Measurements from ENCODE around the gene SYT2. TPM values are rescaled to one million over a fixed set of nuclear protein-coding genes. Genes with fewer than 3 reads are reported as not detected.
"Not testable (repeated sequence)": the region's sequence is repeated elsewhere in the genome, so short reads cannot be mapped to it uniquely, and the experiment has no call there.

SYT2 gene
- polyA plus RNA-seq, 5 donors: 2.1 to 4.5 (median 3.6) TPM

DNA sequence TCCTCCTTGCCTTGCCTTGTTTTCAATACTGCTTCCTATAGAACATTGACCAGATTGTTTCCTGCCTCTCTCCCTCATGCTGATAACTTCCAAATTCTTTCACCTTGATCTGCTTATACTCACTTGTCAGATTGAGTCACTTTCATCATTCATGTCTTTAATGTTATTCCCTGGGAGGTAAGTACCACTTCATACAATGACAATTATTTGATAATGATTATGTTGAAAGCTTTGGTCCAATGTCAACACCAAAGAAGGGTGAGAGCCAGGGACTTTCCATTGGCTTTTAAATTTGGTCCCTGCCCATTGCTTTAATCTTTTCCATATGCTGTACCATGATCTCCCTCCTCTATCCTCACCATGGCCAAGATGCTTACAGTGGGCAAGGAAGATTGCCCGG is 137.4 kb downstream of the SYT2 start:
- DNase-seq: no peak

DNA sequence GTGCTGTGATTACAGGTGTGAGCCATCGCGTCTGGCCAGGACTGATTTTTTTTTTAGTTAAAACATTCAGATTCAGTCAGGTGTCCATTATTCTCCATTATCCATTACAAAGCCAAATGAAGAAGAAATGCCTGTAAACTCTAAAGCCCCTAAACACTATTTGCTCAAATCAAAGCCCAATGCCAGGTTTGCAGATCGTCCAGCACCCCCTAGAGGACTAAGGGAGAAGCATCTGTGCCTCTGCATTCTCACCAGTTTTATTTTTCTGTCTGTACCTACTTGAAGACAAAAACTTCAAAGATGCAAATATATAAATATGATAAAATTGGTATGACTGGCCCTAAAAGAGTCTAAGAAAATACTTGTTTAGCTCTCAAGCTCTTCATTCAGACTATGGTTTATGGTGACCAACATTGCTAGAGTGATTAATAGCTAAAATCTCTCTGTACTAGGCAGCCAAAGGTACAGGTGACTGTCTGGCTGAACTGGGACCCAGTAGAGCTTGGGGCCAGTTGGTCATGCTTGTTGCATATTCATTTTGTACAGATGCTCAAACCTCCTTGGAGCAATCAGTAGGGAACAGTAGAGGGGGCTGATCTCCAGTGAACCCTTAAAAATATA is 138.4 kb downstream of the SYT2 start:
- no peak for DNase-seq

DNA sequence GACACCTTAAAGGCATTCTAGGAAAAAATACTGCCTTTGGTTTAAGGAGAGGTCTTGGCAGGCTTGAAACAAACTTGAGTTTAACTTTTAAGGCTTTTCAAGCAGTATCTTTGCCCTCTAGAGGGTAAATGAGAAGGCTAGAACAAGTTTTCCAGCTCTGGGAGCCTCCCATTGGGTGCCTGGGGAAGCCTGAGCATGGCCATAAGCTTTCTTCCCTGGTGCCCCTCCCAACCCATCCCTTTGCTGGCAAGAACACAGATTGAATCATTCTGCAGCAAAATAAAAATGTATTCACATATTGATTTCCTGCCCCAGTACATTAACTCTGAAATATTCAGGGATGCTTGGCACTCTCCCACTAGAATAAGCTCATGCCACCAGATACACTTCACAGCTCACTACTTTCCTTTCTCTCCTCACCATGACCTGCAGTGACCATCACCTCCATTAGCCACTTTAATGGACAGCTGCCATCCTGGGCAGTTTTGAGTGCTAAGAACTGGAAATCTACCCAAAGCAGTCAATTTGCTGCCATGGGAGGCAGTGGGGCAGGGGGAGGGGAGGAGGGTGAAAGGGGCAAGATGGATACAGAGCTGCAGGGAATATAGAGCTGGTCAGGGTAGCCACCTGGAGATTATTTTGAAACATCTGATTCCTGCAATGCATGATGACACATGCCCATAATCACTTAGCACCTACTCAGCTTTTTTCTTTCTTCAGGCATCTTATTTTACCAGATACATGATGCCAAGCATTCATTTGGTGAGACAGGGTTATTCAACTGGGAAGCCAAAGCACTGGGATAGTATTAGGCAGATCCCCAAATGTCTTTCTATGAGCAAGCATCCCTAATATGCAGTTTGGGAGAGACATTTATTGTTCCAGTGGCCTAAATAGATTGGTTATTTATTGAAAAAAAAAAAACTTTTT is 140.6 kb downstream of the SYT2 start:
- no peak for DNase-seq

DNA sequence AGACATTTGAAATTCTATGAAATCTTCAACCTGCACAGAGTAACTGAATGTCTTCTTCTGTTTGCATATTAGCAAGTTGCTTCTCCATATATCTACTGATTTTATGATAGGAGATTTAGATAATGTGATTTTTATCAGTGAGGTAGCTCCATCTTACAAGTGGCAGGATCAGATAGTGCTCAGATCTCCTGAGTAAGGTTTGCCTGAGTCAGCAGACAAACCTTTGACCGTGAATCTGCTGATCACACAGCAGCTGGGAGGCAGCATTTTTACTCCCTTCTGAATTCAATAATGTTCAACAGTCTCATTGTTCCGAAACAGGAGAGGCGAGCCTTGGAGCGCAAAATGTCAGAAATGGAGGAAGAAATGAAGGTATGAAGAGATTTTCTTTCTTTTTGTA is 141.4 kb downstream of the SYT2 start:
- DNase-seq: no peak

DNA sequence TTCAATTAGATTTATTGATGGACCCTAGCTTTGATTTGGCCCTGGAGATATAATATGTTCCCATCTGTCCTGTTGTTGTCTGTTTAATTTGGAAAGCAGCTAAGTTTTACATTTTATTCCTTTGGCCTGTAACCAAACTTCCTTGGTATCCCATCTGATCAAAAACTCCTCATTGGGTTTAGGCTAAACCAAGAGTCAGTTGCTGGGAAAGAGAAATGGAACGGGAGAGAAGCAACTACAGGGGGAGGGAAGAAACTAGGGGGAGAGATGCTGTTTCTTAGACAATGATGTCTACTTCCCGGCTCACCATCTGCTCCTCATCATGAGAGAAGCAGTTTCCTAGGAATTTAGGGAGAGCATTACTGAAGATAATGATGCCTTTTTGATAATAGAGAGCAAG is 141.8 kb downstream of the SYT2 start:
- no peak for DNase-seq

DNA sequence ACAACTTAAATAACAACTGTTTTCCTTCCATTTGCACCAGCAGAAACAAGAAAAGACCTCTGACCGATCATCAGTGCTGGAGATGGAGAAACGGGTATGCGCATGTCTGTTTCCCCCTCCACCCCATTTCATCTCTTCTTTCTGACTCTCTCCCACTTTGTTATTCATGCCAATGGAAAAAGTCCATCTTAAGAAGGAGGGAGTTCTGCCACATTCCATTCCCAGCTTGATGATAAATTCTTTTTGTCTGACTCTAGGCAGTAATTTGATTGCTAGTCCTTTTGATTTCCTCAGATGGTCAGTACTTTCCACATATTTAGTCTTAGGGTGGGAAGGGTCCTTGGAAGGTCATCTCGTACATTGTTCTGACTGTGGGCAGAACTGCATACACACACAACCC is 142.5 kb downstream of the SYT2 start:
- DNase-seq: peak in 1 of 2 donors; percentile 61

DNA sequence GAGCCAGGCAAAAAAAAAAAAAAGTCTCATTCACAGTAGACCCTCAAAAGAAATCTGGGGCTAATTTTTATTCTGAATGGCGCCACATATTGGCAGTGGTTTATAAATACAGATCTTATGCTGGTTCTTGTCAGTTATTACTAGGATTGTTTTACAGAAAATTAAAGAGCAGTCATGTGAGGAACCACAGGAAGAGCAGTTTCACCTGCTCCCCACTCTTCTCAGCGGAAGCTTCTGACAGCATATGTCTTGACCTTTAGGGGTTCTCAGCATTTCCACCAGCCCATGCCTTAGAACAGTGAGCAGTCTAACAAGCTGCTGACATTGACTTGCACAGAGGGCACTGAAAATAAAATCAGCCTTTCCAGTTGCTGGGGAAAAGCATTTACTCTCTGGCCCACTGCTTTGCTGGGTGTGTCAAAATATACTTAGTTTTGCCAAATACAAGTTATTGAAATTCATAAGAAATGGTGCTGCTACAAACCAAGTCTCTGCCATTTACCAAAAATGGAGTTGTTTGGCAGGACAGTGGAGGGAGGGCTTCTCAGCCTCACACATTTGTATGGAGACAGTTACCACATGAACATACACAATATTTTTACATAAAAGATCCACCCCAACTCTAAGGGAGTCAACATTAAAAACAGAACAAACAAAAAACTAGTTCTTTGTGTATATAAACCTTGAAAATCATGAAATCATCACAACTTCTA is 144.2 kb downstream of the SYT2 start:
- DNase-seq: no peak

DNA sequence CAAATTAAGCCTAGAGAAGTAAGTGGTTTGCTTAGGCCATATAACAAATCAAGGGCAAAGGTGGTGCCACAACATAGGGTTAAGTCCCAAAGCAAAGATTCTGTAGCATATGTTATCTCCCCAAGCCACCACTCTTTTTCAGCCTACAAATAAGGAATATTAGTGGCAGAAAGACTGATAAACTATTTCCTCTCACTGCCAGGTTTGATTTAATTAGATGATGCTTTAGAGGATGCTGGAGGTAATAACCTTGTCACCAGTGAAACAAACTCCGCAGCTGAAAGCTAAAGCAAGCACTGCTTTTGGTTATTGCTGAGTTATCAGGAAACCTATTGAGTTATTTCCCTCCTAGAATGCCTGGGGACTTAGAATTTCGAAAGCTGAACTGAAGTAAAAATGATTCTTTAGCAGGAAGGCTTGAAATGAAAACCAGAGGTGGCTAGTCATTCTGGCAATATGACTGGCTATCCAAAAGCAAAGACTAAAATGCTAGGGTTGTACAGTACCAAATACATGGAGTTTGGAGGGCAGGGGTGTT is 145.2 kb downstream of the SYT2 start:
- DNase-seq: no peak

DNA sequence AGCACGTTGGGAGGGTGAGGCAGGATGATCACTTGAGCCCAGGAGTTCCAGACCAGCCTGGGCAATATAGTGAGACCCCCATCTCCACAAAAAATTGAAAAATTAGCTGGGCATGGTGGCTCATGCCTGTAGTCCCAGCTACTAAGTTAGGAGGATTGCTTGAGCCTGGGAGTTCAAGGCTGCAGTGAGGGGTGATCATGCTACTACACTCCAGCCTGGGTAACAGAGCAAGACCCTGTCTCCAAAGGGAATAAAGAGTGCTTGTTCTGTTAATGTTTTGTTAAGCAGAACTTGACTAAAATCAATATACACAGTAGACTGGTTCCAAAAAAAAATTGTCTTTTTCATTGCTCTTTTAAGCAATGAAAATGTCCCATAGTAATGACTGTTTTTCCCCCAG is 146.4 kb downstream of the SYT2 start:
- no peak for DNase-seq

DNA sequence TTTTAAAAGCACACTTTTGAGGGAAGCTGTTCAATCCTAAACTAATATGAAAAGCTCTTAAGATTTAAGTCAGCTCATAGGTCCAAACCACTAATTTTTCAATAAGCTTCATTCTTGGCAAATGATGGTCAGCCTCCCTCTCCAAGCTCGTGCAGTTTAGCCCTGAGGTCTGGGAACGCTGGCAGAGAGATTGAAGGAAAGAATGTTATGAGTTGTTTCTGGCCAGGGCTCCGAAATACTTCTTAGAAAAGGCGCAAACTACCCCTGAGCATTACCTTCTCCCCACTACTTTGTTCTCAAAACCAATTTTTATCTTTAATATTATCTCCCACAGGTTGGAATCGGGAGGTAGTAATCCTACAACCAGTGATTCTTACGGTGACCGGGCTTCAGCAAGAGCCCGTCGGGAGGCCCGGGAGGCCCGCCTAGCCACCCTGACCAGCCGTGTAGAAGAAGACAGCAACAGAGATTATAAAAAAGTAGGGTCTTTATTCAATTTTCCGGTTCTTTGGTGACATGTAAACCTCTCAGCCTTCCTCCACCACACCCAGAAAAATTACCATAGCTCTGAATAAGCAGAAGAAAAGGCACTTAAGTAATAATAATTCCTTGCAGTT is 147.7 kb downstream of the SYT2 start:
- DNase-seq: no peak

DNA sequence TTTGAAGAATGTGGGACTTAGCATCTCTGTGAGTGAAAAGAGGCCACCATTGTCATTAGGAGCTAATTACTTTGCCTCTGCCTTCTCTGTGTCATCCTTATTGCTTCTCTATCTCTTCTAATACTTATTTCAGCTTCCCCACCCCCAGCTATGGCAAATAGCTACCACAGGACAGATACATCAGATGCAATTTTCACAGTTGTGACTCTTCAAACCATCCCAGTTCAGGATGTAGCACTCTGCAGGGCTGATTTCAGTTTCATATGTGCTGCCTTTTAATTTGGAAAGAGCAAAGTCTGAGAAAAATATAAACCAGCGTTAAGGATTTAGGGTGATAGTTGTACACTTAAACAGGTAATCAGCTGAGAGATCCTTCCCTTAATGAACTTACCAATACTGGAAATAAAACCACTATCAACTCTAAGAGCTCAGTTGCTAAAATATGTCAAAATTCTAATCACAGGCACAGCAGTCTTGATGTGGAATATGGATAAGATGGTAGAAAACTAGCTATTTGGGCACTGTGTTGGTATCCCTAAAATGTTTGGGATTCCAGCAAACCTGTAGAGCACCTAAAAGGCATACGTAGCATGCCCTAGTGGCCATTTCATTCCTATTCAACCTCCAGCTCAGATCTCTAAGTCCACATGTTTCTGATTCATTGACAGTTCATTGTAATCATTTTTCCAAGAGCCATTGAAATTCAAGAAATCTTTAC is 148.4 kb downstream of the SYT2 start:
- no peak for DNase-seq

DNA sequence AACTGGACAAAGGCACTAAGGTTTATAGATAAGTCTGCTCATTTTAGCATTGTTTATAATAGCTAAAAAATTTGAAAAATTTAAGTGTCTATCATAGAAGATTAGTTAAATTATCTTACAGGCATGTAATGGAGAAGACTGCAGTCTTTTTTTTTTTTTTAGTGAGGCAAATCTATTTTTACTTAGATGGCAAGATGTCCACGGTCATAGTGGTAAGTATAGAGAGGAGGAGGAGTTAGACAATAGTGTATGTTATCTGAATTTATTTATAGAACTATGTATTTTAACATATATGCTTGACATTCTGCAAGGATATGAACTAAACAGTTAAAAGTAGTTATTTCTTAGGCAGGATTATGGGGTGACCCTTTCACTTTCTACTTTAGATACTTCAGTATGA is 149.0 kb downstream of the SYT2 start:
- DNase-seq: no peak

DNA sequence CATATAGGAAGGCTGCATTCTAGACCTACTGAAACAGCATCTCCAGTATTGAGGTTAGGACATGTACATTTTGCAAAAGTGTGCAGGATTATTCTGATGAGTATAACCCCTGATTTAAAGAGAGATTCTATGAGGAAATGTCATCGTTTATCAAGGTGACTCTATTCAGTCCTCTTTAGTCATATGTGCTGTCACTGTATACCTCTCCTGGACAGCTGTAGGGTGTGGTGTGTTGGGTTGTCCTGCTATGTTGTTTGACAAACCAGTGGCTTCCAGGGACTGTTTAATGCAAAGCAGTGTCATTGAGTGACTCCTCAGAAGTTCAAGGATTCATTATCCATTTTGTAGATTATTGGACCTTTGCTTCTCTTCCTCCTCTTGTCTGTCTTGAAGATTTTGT is 152.6 kb downstream of the SYT2 start:
- DNase-seq: not testable (repeated sequence)

DNA sequence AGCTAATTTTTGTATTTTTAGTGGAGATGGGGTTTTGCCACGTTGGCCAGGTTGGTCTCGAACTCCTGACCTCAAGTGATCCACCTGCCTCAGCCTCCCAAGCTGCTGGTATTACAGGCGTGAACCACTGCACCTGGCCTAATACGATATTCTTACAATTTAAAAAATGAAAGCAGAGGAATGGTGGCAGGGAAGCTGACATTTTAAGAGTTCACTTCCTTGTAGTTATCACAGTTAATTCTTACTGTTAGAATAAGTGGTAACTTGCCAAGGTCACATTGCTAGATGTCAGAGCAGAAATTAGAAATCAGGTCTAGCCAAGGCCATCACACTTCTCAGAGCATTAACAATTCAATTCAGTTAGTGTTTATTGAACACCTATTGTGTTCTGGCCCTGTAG is 154.2 kb downstream of the SYT2 start:
- not testable (repeated sequence) for DNase-seq

DNA sequence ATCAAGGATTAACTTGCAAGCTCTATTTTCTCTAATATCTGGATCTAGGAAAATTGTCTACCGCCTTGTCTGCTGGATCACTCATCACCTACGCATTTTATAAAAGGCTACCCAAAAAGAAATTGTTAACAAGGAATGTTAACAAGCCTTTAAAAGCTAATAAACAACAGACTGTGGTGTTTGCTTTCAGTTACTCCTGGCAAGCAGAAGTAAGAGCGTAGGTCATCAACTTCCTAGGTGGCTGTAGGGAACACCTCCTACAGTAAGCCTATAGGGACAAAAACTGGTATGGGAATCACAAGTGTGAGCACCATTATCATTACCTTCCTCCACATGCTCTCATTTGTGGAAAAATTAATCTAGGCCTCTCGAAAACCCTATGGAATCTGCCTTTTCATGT is 155.6 kb downstream of the SYT2 start:
- DNase-seq: not testable (repeated sequence)

DNA sequence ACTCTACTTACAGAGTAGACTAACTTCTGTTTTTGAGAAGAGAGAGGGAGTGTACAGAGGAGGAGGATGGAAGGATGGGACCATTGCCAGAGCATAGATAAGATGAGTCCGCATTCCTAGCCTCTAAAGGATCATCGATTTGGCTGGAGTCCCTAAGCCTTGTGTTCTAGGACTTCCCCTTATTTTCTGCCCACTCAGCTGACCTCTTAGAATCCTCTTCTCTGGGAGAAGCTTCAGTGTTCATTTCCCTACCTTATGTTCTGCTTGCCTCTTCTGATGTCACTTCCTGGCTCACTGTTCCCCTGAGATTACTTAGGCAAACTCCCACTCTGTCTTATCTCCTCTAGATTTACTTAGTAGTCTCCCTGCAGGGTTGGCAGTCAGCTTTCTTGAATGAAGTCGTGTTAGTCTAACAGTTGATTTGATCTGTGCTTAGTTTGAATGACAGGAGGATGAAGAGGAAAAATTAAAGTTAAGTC is 156.7 kb downstream of the SYT2 start:
- no peak for DNase-seq

DNA sequence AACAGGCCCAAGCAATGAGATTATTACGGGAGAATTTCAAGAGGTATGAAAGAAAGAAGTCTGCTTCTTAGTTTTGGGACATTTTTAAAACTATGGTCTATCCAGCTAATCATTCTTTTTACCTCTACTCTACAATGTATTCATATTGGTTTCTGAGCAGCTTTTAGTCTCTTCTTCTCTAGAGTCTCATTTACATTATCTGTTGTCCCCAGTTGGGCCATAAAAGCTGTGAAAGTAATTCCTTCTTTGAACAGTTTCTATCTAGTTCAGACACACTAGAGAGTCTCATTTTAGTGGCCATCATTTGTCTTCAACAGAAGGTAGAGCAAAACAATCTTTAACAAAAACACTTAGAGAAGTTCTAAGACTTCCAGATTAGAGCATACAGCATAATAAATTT is 157.2 kb downstream of the SYT2 start:
- not testable (repeated sequence) for DNase-seq

DNA sequence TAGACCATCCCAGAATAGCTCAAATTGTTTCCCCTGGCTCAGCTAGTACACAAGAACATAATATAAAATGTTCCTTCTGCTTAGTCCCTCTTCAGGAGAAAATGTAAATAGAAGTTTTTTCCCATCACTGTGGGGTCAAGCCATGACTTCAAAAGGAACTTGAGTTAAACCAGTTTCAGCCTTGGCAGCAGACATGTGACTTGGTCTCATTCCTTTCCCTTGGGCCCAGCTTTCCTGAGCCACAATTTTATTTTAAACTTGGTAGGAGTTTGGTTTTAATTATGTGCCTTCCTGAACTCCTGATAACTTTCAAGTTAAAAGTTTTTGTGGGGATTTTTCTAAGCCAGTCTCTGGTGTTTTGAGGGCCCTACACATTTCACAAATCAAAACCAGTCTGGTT is 157.6 kb downstream of the SYT2 start:
- DNase-seq: not testable (repeated sequence)

DNA sequence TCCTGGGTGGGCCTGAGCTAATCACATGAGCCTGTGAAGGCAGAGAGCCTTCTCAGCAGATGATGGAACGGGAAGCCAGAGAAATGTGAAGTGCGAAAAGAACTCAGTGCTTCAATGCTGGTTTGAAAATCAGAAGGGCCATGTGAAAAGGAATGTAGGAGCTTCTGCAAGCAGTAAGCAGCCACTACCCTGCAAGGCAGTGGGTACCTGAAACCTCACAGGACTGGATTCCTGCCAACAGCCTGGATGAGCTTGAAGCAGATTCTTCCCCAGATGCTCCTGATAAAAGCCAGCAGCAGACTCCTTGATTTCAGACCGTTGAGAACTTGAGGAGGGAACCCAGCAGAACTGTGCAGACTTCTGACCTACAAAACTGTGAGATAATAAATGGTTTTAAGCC is 158.6 kb downstream of the SYT2 start:
- no peak for DNase-seq

DNA sequence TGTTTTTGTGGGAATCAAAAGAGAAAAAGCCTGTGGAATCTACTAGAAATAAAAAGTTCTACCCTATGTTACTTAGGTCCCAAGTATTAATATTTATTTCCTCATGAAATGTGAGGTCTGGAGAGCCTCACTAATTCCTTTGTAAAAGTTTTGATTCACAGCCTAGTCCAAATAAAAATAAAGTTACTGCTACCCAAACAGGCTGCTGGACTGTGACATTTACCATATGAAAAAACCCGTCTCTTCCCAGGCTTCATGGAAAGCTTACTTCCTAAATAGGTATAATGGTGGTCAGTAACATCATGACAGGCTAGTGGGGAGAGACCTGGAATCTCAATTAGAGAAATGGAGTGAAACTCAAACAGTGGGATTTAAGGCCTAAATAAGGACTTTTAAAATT is 160.2 kb downstream of the SYT2 start:
- not testable (repeated sequence) for DNase-seq

DNA sequence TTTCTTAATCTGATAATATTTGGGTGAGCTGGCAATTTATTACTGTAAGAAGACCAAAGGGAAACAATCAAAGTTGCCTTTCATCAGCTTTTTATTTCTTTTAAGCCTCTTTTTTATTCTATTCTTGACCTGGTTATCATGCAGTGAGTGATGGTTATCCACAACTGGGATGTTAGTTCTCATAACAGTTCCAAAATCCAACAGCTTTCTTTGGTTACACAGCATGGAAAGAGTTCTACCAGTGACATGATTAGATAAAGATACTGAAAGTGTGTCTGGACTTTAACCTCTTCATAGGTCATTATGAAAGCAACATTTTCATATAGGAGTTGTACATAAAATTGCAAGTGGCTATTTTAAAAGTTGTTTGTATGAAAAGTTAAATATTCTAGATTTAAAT is 163.0 kb downstream of the SYT2 start:
- no peak for DNase-seq
